ENCODE data around the gene MYD88. TPM values are rescaled to one million over a fixed set of nuclear protein-coding genes. Genes with fewer than 3 reads are reported as not detected.

The MYD88 gene
- total and polyA plus RNA-seq, 9 of the 15 experiments (the other 6 are each of a cell fraction or from before 2014, with no cell fraction given), result 3.2 to 47.3 (median 27.6) TPM

DNA sequence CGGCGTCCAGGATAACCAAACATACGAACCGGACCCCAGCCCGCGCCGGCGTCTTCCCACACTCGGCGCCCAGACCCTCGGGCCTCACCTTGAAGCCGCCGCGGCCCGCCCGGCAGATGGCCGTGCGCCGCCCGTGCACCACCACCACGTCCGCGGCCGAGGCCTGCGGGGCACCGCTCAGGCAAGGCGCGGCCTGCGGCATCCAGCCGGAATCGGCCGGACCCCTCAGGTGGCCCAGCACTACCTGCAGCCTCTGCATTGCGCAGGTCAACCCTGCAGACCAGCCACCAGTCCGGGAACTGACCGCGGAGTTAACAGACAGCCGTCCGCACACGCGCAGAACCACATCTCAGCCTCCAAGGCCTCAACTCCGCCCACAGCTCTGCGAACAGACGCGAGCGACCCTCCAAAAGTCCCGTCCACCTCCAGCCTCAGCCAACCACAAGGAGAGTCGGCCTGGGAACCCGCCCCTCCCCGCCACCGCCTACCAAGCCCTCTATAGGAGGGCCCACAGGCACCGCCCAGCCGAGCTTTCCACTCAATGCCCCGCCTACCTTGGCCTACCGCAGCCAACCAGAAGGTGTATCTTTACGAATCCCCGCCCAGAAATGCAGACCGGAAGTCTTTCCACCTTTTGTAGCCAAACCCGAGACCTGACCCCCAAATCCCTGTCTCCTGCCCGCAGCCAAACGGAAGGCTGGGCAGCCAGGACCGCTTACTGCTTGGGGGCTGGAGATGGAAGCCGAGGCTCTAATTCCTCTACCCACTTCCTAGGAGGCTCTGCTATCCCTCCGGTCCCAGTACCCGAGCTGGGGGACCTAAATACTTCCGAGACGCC is 1.5 kb upstream of the MYD88 start, which contains the start of gene ACAA1 (continued):
- TF ChIP-seq ZNF780A (CRISPR knock-in tag; IDR thresholded peaks at IDR 0.05), result no peak
- no peak for TF ChIP-seq U2AF1 (optimal IDR thresholded peaks at IDR 0.05; ENCODE audit: low read depth, low read length)
- TF ChIP-seq SAFB (IDR thresholded peaks at IDR 0.05; ENCODE audit: borderline replicate concordance, low read depth, low read length), result no peak
- TF ChIP-seq, protein P1, sequence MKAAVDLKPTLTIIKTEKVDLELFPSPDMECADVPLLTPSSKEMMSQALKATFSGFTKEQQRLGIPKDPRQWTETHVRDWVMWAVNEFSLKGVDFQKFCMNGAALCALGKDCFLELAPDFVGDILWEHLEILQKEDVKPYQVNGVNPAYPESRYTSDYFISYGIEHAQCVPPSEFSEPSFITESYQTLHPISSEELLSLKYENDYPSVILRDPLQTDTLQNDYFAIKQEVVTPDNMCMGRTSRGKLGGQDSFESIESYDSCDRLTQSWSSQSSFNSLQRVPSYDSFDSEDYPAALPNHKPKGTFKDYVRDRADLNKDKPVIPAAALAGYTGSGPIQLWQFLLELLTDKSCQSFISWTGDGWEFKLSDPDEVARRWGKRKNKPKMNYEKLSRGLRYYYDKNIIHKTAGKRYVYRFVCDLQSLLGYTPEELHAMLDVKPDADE (conservative IDR thresholded peaks at IDR 0.05; ENCODE audit: control insufficient read depth, low read depth, low read length), result no peak; the same call in 1 of the 2 replicates
- no peak for TF ChIP-seq TAF9B (IDR thresholded peaks at IDR 0.05; ENCODE audit: partially characterized antibody)
- no peak for TF ChIP-seq CBFA2T2 (conservative IDR thresholded peaks at IDR 0.05)
- 0 out of 2 replicates have a peak, but pooled peaks have one; percentile 23 for TF ChIP-seq MXI1 (IDR thresholded peaks at IDR 0.05; ENCODE audit: low read depth, low read length)
- no peak for TF ChIP-seq RFX7 (CRISPR knock-in tag; IDR thresholded peaks at IDR 0.05)
- TF ChIP-seq HMG20B (CRISPR knock-in tag; IDR thresholded peaks at IDR 0.05), result no peak
- TF ChIP-seq ZNF124 (CRISPR knock-in tag; IDR thresholded peaks at IDR 0.05), result no peak
- no peak; the same call in 1 of the 2 replicates for TF ChIP-seq ZNF561 (CRISPR knock-in tag; conservative IDR thresholded peaks at IDR 0.05)
- TF ChIP-seq NR2C2 (CRISPR knock-in tag; IDR thresholded peaks at IDR 0.05), result no peak
- peak; percentile 83 for TF ChIP-seq NR2C2 (tag; IDR thresholded peaks at IDR 0.05)
- TF ChIP-seq, protein P2, sequence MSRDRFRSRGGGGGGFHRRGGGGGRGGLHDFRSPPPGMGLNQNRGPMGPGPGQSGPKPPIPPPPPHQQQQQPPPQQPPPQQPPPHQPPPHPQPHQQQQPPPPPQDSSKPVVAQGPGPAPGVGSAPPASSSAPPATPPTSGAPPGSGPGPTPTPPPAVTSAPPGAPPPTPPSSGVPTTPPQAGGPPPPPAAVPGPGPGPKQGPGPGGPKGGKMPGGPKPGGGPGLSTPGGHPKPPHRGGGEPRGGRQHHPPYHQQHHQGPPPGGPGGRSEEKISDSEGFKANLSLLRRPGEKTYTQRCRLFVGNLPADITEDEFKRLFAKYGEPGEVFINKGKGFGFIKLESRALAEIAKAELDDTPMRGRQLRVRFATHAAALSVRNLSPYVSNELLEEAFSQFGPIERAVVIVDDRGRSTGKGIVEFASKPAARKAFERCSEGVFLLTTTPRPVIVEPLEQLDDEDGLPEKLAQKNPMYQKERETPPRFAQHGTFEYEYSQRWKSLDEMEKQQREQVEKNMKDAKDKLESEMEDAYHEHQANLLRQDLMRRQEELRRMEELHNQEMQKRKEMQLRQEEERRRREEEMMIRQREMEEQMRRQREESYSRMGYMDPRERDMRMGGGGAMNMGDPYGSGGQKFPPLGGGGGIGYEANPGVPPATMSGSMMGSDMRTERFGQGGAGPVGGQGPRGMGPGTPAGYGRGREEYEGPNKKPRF (IDR thresholded peaks at IDR 0.05; ENCODE audit: low read depth, low read length), result no peak
- no peak for TF ChIP-seq CC2D1A (IDR thresholded peaks at IDR 0.05)
- TF ChIP-seq U2AF2 (optimal IDR thresholded peaks at IDR 0.05; ENCODE audit: low read depth, low read length), result no peak
- no peak for TF ChIP-seq SRSF1 (IDR thresholded peaks at IDR 0.05; ENCODE audit: low read depth, low read length)
- TF ChIP-seq NFXL1 (CRISPR knock-in tag; IDR thresholded peaks at IDR 0.05), result no peak
- TF ChIP-seq DDX20 (tag; IDR thresholded peaks at IDR 0.05; ENCODE audit: low read depth), result no peak
- no peak for TF ChIP-seq PHB (CRISPR knock-in tag; IDR thresholded peaks at IDR 0.05)
- TF ChIP-seq MAFF (IDR thresholded peaks at IDR 0.05; ENCODE audit: low read length), result no peak
- 0 out of 2 replicates have a peak, but pooled peaks have one; percentile 50 for TF ChIP-seq SMAD3 (CRISPR knock-in tag; conservative IDR thresholded peaks at IDR 0.05)
- TF ChIP-seq RBM14 (IDR thresholded peaks at IDR 0.05; ENCODE audit: borderline replicate concordance, insufficient read depth, low read depth, low read length), result no peak
- 0 out of 4 replicates have a peak, but pooled peaks of 1 of the 2 experiments have one; percentile 15 for TF ChIP-seq TBL1XR1 (IDR thresholded peaks at IDR 0.05; ENCODE audit: low read length in 2 of 2)
- TF ChIP-seq, protein P3, sequence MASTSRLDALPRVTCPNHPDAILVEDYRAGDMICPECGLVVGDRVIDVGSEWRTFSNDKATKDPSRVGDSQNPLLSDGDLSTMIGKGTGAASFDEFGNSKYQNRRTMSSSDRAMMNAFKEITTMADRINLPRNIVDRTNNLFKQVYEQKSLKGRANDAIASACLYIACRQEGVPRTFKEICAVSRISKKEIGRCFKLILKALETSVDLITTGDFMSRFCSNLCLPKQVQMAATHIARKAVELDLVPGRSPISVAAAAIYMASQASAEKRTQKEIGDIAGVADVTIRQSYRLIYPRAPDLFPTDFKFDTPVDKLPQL (IDR thresholded peaks at IDR 0.05; ENCODE audit: extremely low read depth, insufficient read length), result no peak
- no peak for TF ChIP-seq SMAD1 (IDR thresholded peaks at IDR 0.05; ENCODE audit: low read depth, low read length, partially characterized antibody)
- no peak for TF ChIP-seq RAD51 (IDR thresholded peaks at IDR 0.05; ENCODE audit: borderline replicate concordance, low read depth)
